ENCODE results near the gene CAMTA1. TPM values are rescaled to one million over a fixed set of nuclear protein-coding genes. Genes with fewer than 3 reads are reported as not detected.

CAMTA1 gene
- polyA plus RNA-seq, 1 donor from 2014 or later = 162 TPM

DNA sequence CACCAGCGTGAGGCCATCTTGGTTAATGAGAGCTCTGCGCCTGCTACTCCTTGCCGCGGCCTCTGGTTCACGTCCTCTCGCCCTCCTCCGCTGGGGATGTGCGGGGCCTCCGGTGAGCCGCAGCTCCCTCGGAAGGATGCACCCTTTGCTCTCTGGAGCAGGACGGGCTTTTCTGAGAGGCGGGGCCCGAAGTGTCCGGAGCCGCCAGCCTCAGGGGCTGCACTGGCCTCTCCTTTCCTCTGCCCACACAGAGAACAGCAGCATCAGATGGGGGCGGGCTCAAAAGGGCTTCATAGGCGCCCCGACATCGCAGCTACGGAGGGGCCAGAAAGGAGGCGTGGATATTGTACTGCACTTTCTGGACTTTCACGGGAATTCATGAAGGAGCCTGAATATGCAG is 284.7 kb downstream of the CAMTA1 start:
- peak overlapping the region; percentile 20 for H3K9ac ChIP-seq (ENCODE audit: low read length)
- no peaks in the 10 kb centered on the region for H3K9me3 ChIP-seq (ENCODE audit: low read length)
- H3K27ac ChIP-seq (ENCODE audit: low read length) = no peak overlapping the region
- no peaks in the 10 kb centered on the region for H3F3A ChIP-seq (ENCODE audit: insufficient read depth, low read length, poor library complexity, severe bottlenecking)
- H4K20me1 ChIP-seq (ENCODE audit: insufficient read depth) = no peaks in the 10 kb centered on the region
- TF ChIP-seq MXI1 (conservative IDR thresholded peaks at IDR 0.05; ENCODE audit: poor library complexity, severe bottlenecking) (no peak), RAD21 (conservative IDR thresholded peaks at IDR 0.05) (no peak)
- TF ChIP-seq, protein P1, sequence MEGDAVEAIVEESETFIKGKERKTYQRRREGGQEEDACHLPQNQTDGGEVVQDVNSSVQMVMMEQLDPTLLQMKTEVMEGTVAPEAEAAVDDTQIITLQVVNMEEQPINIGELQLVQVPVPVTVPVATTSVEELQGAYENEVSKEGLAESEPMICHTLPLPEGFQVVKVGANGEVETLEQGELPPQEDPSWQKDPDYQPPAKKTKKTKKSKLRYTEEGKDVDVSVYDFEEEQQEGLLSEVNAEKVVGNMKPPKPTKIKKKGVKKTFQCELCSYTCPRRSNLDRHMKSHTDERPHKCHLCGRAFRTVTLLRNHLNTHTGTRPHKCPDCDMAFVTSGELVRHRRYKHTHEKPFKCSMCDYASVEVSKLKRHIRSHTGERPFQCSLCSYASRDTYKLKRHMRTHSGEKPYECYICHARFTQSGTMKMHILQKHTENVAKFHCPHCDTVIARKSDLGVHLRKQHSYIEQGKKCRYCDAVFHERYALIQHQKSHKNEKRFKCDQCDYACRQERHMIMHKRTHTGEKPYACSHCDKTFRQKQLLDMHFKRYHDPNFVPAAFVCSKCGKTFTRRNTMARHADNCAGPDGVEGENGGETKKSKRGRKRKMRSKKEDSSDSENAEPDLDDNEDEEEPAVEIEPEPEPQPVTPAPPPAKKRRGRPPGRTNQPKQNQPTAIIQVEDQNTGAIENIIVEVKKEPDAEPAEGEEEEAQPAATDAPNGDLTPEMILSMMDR (IDR thresholded peaks at IDR 0.05; ENCODE audit: poor library complexity, severe bottlenecking) = no peak
- H3K36me3 ChIP-seq (ENCODE audit: insufficient read depth, low read length) = no peaks in the 10 kb centered on the region
- H3K79me2 ChIP-seq (replicated peaks; ENCODE audit: insufficient read depth, low read length) = no peaks in the 10 kb centered on the region
- peak overlapping the region; percentile 35 for H3K4me3 ChIP-seq (ENCODE audit: low read length)
- H3K27me3 ChIP-seq (ENCODE audit: insufficient read depth, low read depth, low read length) = no peaks in the 10 kb centered on the region
- no peak overlapping the region for H3K4me2 ChIP-seq (ENCODE audit: low read length)
- no peak overlapping the region for H2AFZ ChIP-seq (ENCODE audit: low read depth, low read length)
- H3K9me2 ChIP-seq (ENCODE audit: insufficient read depth, low read length) = no peaks in the 10 kb centered on the region

DNA sequence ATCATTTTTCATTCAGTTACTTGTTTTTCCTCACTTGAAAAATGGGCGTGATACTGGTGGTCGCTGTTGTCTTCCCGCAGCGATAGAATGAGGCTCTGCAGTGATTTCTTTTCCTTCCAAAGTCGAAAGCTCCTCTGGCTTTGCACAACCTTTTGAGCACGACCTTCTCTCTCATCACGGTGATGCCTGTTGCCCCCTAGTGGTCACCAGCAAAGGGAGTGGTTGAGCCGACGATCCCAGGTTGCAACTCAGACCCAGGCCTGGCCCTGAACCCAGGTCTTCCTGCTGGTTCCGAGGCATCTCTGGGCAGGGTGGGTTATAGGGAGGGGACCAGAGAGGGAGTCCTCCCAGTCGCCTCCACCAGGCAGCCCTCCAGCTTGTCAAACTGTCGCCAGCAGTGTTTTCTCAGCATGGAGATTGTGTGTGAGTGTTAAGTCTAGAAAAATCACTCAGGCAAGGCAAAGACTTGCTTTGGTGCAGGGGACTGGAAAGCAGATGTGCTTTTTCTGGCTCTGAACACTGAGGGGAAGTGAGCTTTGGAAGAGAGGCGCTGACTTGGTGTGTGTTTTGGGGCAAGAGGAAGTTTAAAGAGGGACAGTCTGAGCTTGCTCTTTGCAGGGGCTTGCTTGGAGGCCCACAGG is 285.3 kb downstream of the CAMTA1 start:
- no peaks in the 10 kb centered on the region for H3F3A ChIP-seq (ENCODE audit: insufficient read depth, low read length, poor library complexity, severe bottlenecking)
- no peaks in the 10 kb centered on the region for H3K9me3 ChIP-seq (ENCODE audit: low read length)
- no peak overlapping the region for H2AFZ ChIP-seq (ENCODE audit: low read depth, low read length)
- no peaks in the 10 kb centered on the region for H3K79me2 ChIP-seq (replicated peaks; ENCODE audit: insufficient read depth, low read length)
- no peaks in the 10 kb centered on the region for H4K20me1 ChIP-seq (ENCODE audit: insufficient read depth)
- no peak overlapping the region for H3K27ac ChIP-seq (ENCODE audit: low read length)
- TF ChIP-seq RAD21 (conservative IDR thresholded peaks at IDR 0.05) (peak; percentile 60), SMC3 (conservative IDR thresholded peaks at IDR 0.05; ENCODE audit: poor library complexity) (peak; percentile 65), EP300 (conservative IDR thresholded peaks at IDR 0.05; ENCODE audit: poor library complexity, severe bottlenecking) (no peak), POLR2AphosphoS5 (IDR thresholded peaks at IDR 0.05) (no peak), TAF1 (IDR thresholded peaks at IDR 0.05; ENCODE audit: low read depth) (no peak), MXI1 (conservative IDR thresholded peaks at IDR 0.05; ENCODE audit: poor library complexity, severe bottlenecking) (no peak), EZH2 (IDR thresholded peaks at IDR 0.05; ENCODE audit: borderline replicate concordance, insufficient read depth, low read length, poor library complexity, severe bottlenecking) (no peak)
- TF ChIP-seq, protein P1 (IDR thresholded peaks at IDR 0.05; ENCODE audit: poor library complexity, severe bottlenecking) = peak; percentile 68
- TF ChIP-seq, protein P2, sequence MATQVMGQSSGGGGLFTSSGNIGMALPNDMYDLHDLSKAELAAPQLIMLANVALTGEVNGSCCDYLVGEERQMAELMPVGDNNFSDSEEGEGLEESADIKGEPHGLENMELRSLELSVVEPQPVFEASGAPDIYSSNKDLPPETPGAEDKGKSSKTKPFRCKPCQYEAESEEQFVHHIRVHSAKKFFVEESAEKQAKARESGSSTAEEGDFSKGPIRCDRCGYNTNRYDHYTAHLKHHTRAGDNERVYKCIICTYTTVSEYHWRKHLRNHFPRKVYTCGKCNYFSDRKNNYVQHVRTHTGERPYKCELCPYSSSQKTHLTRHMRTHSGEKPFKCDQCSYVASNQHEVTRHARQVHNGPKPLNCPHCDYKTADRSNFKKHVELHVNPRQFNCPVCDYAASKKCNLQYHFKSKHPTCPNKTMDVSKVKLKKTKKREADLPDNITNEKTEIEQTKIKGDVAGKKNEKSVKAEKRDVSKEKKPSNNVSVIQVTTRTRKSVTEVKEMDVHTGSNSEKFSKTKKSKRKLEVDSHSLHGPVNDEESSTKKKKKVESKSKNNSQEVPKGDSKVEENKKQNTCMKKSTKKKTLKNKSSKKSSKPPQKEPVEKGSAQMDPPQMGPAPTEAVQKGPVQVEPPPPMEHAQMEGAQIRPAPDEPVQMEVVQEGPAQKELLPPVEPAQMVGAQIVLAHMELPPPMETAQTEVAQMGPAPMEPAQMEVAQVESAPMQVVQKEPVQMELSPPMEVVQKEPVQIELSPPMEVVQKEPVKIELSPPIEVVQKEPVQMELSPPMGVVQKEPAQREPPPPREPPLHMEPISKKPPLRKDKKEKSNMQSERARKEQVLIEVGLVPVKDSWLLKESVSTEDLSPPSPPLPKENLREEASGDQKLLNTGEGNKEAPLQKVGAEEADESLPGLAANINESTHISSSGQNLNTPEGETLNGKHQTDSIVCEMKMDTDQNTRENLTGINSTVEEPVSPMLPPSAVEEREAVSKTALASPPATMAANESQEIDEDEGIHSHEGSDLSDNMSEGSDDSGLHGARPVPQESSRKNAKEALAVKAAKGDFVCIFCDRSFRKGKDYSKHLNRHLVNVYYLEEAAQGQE (IDR thresholded peaks at IDR 0.05; ENCODE audit: borderline replicate concordance) = no peak
- H3K36me3 ChIP-seq (ENCODE audit: insufficient read depth, low read length) = no peaks in the 10 kb centered on the region
- H3K9ac ChIP-seq (ENCODE audit: low read length) = no peak overlapping the region
- peak overlapping the region; percentile 35 for H3K4me3 ChIP-seq (ENCODE audit: low read length)
- no peaks in the 10 kb centered on the region for H3K9me2 ChIP-seq (ENCODE audit: insufficient read depth, low read length)
- H3K4me2 ChIP-seq (ENCODE audit: low read length) = no peak overlapping the region
- no peaks in the 10 kb centered on the region for H3K27me3 ChIP-seq (ENCODE audit: insufficient read depth, low read depth, low read length)

Data from neural cell (in vitro differentiated cells).